Effector CD4-positive, alpha-beta T cell (primary cell): ENCODE measurements around the gene RAI1.
"Not testable (repeated sequence)": the region's sequence is repeated elsewhere in the genome, so short reads cannot be mapped to it uniquely, and the experiment has no call there.

ENCODE experiments used
- DNase-seq: peaks from one replicate; pipeline ENCODE4 v3.0.0-alpha.2; 2020
- total RNA-seq: gene quantifications from one replicate; lab custom pipeline; 2026; lab: John Stamatoyannopoulos, UW

The RAI1 gene
- total RNA-seq = 33.8 reads per million, percentile 59 among the genes with 10 or more reads in this experiment

DNA sequence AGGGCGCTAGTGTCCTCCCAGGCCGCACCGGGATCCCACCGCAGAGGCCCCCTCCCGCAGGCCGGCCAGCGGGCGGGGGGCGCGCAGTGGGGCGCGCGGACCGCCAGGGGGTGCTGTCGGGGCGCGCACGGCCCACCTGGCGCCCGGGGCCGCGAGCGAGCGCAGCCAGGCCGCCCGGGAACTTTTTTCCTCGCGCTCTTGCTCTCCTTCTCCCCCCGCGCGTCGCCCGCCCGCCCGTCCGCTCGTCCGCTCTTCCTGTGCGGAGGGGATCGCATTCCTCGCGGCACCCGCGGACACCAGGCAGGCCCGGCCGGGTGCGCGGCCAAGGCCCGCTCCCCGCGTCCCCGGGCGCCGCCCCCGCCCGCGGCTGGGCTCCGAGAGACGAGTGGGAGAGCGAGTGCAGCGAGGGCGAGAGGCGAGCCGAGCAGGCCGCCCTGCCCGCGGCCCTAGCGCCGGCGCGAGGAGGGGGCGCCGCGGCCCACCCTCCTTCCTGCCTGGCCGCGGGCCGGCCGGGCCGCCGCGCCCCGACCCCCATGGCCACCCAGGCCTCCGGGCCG is at the start of gene RAI1:
Gene RAI1, plus strand, starts transcription at position 272 of the 557 bp plus-strand sequence. CDS start 111,491 bp downstream, outside the sequence.
- peak; percentile 63 for DNase-seq

- not testable (repeated sequence) for DNase-seq
These were observed 48.6 kb upstream of the RAI1 start for GRCh38 chr17:17632690-17633089.

DNA sequence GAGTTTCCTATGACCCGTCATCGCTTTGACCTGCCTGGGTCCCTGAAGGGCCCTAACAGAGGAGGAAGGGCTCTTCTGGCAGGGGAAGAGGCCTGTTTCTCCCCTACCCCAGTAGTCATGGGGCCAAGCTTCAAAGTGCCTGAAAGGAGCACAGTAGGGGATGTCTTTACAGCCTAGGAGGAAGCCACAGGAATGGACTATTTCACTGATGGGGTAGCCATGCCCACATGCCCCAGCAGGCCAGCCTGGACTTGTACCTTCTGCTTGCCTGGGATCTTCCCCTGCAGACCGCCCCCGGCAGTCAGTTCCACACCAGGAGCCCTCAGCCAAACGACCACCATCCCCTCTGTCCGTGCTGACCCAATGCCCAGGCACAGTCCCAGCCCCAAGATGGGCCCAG is 47.9 kb upstream of the RAI1 start:
- DNase-seq = no peak

GRCh38 chr17:17635126-17635525 is 46.1 kb upstream of the RAI1 start:
- DNase-seq = no peak

GRCh38 chr17:17635537-17636271 is 45.6 kb upstream of the RAI1 start:
- DNase-seq = not testable (repeated sequence)

GRCh38 chr17:17636272-17636885 is 44.9 kb upstream of the RAI1 start:
- no peak for DNase-seq

- DNase-seq = no peak
These were observed 42.8 kb upstream of the RAI1 start for GRCh38 chr17:17638467-17638866.

- not testable (repeated sequence) for DNase-seq
These were observed 41.5 kb upstream of the RAI1 start for GRCh38 chr17:17639661-17640270.

- DNase-seq = peak; percentile 76
These were observed 39.4 kb upstream of the RAI1 start for GRCh38 chr17:17641621-17642409.

DNA sequence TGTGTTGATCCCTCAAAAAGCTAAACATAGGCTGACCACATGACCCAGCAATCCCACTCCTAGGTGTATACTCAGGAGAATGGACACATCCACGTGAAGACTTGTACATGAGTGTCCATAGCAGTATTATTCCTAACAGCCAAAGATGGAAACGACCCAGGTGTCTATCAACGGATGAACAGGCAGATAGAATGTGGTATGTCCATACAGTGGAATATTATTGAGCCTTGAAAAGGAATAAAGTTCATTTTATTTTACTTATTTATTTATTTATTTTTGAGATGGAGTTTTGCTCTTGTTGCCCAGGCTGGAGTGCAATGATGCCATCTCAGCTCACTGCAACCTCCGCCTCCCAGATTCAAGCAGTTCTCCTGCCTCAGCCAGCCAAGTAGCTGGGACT is 36.1 kb upstream of the RAI1 start:
- DNase-seq = not testable (repeated sequence)

GRCh38 chr17:17645961-17646360 is 35.3 kb upstream of the RAI1 start:
- DNase-seq = no peak

GRCh38 chr17:17647524-17648178 is 33.6 kb upstream of the RAI1 start:
- DNase-seq = no peak

- no peak for DNase-seq
These were observed 32.5 kb upstream of the RAI1 start for GRCh38 chr17:17648762-17649161.

DNA sequence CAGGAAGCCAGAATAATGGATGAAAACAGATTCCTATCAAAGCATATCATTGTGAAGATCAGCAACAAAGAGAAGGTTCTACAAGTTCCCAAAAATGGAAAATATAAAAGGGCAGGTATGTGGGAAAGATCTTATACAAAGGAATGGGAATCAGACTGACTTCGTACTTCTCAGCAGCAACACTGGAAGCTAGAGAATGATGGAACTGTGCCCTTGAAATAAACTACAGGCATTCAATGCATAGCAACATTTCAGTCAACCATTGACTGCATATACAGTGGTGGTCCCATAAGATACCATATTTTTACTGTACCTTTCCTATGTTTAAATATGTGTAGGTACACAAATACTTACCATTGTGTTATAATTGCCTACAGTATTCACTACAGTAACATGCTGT is 30.3 kb upstream of the RAI1 start:
- no peak for DNase-seq

GRCh38 chr17:17653343-17653742 is 27.9 kb upstream of the RAI1 start:
- DNase-seq = no peak

- no peak for DNase-seq
These were observed 21.9 kb upstream of the RAI1 start for GRCh38 chr17:17659340-17659739.

DNA sequence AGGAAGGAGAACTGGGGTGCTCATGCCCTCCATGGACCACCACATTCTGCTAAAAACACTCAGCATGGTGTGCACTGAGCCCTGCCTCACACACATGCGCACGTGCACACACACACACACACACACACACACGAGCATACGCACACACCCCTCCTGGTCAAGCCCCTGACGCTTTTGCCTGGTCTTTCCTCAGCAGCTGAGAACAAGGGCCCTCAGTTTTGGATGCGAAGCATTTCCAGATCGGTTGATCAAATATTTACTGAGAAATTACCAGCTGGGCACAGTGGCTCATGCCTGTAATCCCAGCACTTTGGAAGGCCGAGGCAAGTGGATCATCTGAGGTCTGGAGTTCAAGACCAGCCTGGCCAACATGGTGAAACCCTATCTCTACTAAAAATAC is 20.1 kb upstream of the RAI1 start:
- no peak for DNase-seq

DNA sequence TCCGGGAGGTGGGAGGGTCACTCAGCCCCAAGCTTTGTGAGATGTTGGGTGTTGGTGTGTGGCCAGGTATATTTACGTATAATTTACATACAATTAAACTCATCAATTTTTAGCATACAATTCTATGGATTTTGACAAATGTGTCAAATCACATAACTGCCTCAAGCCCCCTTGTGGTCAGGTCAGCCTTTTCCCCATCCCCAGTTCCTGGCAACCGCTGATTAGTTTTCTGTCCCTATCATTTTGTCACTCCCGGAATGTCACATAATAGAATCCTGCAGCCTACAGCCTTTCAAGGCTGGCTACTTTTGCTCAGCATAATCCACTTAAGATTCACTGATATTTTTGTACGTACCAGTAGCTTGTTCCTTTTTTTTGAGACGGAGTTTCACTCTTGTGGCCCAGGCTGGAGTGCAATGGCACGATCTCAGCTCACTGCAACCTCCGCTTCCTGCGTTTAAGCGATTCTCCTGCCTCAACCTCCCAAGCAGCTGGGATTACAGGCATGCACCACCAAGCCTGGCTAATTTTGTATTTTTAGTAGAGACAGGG is 19.3 kb upstream of the RAI1 start:
- DNase-seq = no peak

DNA sequence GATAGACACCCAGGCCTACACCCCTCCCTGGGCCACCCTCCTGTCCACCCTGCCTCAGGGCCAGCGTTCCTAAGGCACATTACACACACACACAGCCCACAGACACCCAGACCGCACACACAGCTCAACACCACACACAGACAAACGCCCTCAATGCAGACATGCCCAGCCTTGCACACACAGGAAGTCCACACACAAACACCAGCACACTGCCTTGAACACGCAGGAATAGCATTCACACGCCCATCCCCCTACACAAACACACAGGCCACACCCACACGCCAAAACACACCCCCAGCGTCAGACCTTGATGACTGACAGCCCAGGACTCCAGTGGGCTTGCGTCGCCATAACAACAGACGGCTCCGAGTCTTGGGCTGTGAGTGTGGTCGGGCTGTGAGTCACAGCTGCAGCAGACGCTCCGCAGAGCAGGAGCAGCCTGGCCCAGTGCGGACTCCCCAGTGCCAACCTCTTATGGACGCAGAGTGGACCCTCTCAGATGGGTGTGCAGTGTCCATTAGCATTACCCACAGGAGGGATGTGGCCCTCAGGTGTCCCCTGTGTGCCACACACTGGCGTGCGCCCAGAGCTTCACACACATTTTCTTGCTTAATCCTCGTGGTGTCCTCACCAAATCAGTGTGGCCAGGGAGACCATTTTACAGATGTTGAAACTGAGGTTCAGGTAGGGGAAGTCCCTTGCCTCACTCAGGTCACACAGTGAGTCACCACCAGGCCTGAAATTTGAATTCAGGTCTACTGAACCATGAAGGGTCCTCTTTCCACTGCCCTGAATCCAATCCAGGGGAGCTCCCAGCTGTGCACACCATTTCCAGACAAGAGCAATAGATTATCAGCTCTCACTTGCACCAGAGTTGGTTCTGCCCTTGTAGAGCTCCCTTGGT is 17.8 kb upstream of the RAI1 start:
- peak; percentile 63 for DNase-seq

DNA sequence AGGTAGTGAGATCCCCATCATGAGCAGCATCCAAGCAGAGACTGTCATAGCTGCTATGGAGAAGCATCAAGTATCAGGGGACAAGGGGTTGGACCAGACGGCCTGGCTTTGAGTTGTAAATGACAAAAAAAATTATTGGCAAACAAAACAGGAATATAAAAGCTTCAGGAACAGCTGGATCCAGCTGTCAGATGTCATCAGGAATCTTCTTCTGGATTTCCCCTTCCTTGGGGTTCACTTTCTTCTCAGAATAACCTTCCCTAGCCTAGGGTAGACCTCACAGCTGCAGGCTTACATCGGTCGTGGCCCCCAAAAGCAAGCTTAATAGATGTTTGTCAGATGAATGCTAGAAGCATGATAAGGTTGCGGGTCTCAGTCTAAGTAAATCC is 17.2 kb upstream of the RAI1 start:
- DNase-seq = no peak

GRCh38 chr17:17665255-17665654 is 16.0 kb upstream of the RAI1 start:
- DNase-seq = no peak
